OCI-LY7 (cell line): ENCODE data around the gene CD300E.

Experiments
- EZH2phosphoT487 ChIP-seq: fragments of 200-600 bp; sonication (generic); IDR thresholded peaks from 2 replicates; pipeline ENCODE4 v1.6.1; 2018; ENCODE audit warnings: low read depth, borderline replicate concordance, mild to moderate bottlenecking, mixed run types, antibody characterized with exemption, low read length, moderate library complexity, mixed read lengths
- TF ChIP-seq, protein P1 (sequence below): fragments of 200-600 bp; sonication (generic); conservative IDR thresholded peaks from 2 replicates; pipeline ENCODE4 v1.5.1; 2014; ENCODE audit warnings: mild to moderate bottlenecking, antibody characterized with exemption, low read length, moderate library complexity, mixed read lengths

DNA sequence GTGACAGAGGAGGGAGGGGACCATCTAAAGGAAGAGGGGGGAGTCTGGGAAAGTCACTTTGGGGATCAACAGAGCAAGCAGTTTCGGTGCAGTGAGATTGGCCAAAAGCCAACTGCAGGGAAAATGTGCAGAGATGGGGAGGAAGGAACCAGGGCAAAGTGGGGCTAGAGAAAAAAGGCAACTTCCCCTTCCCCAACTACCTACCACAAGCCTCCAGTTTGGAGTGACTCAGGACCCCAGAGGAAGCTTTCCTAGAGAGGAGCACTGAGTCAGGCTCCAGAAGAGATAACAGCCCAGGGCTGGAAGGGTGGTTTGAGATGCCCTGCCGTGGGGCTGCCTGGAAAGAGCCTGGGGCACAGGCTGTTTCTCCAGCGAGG, 24.5 kb downstream of the CD300E start:
- TF ChIP-seq, protein P1, sequence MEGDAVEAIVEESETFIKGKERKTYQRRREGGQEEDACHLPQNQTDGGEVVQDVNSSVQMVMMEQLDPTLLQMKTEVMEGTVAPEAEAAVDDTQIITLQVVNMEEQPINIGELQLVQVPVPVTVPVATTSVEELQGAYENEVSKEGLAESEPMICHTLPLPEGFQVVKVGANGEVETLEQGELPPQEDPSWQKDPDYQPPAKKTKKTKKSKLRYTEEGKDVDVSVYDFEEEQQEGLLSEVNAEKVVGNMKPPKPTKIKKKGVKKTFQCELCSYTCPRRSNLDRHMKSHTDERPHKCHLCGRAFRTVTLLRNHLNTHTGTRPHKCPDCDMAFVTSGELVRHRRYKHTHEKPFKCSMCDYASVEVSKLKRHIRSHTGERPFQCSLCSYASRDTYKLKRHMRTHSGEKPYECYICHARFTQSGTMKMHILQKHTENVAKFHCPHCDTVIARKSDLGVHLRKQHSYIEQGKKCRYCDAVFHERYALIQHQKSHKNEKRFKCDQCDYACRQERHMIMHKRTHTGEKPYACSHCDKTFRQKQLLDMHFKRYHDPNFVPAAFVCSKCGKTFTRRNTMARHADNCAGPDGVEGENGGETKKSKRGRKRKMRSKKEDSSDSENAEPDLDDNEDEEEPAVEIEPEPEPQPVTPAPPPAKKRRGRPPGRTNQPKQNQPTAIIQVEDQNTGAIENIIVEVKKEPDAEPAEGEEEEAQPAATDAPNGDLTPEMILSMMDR: no peak
- TF ChIP-seq EZH2phosphoT487: no peak
